HG03432 (cell line): ENCODE measurements around the gene CUL4A.
A peak's percentile ranks its signal among the peaks of the same experiment; 100 is the strongest.
"Not testable (repeated sequence)": the region's sequence is repeated elsewhere in the genome, so short reads cannot be mapped to it uniquely, and the experiment has no call there.

ENCODE experiments used
- ATAC-seq: cut with Tn5 transposase; IDR thresholded peaks from one replicate; pipeline ENCODE4 v1.9.1; 2021; ENCODE audit warnings: mild to moderate bottlenecking, moderate library complexity; ENCODE audit not compliant: unreplicated experiment

Gene CUL4A

DNA sequence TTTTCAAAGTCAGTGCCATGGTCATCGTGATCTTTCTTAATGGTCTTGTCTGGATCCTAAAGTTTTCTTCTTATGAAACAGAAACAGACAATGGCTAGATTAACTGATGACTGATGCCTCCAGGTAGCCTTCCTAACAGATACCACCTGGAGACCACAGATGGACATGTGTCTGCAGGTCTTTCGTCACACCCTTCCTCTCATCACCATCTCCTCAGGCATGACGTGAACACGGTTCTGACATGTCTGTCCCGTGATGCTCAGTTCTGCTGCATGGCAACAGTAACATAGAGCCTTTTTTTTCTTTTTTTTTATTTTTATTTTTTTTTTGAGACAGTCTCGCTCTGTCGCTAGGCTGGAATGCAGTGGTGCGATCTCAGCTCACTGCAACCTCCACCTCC lies 74.5 kb downstream of the CUL4A start:
- no peak for ATAC-seq

DNA sequence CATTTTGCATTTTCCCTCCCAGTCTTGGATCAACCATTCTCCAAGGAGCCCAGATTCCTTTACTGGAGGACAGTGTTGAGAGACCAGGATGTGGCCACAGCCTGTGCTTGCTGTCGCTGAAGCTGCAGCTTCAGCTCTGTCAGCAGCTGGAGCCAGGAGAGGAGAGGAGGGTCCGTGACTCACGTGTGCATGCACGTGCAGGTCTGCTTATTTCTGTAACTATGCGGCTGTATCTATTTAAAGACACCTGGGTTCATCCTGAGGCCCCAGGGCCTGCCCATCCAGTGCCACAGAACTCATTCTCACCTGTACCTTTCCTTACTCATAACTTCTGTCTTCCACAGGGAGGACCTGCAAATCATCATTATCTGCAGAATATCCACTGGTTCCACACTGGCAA lies 79.5 kb downstream of the CUL4A start:
- ATAC-seq, result no peak

DNA sequence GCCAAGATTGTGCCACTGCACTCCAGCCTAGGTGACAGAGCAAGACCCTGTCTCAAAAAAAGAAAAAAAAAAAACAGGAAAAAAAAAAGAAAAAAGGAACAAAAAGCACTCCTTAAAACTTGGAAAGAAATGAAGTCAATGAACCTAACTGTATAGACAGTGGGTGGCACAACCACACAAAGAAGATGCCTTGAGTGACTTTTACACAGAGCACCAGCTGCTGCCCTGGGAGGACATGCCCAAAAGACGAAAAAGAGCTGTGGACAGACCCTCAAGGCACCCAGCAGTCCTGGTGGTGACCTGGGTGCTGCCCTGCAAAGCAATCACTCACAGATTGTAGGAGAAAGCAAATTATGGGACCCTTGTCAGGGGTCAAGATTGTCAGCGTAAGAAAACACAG lies 81.7 kb downstream of the CUL4A start:
- no peak for ATAC-seq

DNA sequence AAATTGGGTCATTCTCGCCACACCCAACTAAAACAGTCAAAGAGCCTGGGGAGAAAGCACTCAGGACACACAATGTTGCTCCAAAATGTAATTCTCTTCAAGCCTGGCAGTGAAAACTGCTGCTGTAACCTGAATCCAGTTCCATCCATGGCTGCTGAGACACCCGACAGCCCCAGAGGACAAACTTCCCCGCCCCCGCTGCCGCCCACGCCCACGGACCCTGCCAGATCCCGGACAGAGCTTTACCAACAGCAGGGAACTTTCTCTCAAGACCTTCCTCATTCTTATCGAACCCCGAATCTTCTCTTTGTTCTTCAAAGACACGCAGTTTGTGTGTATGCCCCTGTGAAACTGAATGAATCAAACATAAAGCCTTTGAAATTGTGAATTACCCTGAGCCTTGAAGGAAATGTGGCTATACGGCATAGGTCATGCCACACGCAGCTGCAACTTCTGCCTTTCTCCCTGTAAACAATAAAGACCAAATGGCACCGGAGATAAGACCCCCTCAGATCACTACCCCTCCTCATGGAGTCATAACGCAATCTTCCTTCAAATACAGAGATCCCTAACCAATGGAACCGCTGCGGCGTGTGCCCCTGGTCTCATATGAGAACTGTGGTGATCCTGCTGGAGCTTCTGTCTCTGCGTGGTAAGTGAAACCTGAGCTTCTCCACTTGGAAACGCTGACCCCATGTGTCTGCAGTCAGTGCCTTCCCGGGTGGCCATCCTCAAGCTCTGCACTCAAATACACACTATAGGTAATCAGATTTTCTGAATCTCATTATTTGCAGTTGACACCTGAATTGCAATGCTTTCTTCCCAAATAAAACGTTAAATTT lies 82.8 kb downstream of the CUL4A start:
- no peak for ATAC-seq

DNA sequence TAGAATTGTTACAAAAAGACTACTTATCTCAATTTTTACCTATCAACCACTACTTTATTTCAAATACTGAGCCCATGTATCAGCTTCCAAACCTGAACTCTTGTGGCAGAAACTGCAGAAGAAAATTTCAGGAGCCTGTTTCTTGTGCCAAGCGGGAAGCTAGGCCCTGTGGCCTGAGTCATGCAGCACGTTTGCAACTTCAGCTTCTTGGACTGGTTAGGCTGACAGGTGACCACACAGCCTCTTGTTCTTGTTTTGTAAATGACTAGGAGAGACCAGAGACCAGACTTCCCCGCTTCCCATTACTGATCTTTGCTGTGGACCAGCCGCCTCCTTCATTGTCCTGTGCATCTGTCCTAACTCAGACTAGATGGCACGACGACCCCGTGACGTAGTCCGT lies 84.3 kb downstream of the CUL4A start:
- ATAC-seq, result no peak

DNA sequence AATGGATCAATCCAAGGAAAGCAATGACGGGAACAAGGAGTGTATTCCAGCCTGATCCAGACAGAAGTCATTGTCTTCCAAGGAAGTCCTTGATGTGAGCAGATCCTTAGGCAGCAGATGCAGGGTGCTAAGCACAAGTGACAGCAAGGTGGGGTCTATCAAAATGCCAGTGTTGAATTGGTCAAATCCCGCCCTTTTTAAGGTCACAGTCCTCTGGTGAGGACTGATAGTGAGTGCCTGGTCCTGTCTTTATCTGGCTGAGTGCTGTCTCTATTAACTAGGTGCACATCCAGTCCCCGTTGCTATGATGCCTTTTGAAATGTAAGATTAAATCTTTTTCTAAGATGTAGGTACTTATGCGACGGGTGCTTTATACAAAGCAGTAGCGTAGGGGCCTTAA lies 86.4 kb downstream of the CUL4A start:
- ATAC-seq, result no peak

DNA sequence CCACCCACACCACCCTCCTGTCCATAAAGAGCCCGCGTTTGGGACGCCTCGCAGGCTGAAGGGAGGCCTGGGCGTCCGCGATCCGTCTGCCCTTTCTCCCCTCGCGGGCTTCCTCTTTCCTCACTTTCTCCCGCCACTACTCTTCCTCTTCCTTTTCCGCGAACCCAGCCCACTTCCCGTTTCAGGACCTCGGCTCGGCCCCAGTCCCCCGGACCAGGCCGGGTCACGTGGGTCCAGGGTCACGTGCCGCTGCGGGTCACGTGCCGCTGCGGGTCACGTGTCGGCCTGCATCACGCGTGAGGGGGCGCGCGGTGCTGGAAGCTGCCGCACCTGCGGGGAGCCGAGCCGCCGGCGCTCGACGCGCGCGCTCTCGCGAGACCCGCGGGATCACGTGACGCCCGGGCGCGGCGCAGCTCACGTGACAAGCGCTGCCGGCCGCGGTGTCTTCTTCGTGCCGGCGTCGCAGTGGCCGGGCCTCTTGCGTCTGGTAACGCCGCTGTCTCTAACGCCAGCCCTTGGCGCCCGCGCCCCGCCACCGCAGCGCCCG lies 87.5 kb downstream of the CUL4A start, which contains the start of gene LAMP1:
Gene LAMP1 (plus strand): TSS at position 417 of the 547 bp plus-strand sequence. CDS start 196 bp downstream, outside the sequence.
- ATAC-seq, result peak; percentile 80

DNA sequence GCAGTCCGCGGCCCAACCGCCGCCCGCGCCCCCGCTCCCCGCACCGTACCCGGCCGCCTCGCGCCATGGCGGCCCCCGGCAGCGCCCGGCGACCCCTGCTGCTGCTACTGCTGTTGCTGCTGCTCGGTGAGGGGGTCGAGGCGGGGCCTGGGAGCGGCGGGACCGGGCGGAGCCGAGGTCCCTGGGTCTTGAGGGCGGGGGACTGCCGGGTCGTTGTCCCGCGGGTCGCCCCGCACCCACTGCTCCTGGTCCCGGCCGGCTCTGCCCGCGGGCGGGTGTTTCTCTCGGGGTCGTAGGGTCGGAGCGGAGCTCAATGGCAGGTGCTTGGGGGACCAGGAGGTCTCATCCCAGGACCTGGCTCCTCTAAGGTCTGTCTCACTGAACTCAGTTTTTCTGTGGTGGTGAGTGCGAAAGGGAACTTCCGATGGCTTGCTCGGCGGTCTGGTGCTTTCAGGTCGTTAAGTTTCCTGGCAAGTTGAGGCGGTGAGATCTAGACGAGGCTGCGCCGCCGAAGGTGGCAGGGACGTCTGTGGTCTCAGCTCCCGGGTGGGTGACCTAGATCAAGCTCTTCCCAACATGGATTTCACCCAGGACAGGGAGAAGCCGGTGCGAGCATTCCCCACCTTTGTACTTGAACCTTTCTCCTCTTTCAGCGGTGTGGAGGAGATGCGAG lies 88.1 kb downstream of the CUL4A start:
- peak; percentile 34 for ATAC-seq

DNA sequence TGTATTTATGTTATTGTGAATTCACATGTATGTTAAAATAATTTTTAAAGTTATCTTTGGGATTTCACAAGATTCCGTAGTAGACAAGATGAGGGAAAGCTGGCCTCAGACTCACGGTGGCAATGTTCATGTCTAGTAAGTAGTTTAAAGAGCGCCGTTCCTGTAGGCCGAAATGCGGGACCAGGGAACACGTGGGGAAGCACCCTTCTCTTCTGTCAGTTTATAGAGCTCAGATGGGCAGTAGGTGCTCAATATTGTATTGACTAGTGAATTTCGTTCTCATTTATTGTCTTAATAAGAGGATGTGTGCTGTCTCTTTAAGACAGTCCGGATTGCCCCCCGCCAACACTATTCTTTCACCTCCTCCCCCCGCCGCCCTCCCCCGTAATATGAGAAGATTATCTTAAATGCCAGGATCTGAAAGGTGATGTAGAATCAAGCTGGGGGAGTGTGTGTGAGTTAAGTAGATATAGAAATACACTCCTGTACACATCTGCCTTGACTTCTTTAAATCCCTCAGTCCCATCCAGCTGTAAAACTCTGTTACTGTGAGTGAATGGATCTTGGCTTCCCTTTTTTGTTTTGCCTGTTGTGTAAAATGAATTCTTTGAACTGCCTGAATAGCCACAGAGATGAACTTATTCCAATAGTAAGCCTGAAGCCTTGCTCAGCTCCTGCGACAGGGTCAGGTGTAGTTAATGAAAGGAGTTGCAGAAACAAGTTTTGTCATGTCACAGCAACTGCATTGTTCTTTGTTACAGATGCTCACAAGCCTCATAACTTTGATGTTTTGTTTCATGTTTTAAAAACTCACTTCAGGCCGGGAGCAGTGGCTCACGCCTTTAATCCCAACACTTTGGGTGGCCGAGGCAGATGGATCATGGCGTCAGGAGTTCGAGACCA lies 88.9 kb downstream of the CUL4A start:
- ATAC-seq, result no peak

DNA sequence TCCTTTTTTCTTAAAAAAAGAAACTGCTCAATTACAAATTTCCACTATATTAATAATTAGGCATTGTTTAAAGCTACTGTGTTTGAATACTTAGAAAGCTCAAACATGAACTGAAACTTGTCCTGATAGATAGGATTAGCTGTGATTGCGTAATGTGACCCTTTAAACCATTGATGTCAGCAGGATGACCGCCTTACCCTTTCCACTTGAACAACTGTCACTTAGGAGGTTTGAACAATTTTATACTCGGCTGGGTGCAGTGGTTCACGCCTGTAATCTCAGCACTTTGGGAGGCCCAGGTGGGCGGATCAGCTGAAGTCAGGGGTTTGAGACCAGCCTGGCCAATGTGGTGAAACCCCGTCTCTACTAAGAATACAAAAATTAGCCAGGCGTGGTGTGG lies 90.5 kb downstream of the CUL4A start:
- no peak for ATAC-seq

DNA sequence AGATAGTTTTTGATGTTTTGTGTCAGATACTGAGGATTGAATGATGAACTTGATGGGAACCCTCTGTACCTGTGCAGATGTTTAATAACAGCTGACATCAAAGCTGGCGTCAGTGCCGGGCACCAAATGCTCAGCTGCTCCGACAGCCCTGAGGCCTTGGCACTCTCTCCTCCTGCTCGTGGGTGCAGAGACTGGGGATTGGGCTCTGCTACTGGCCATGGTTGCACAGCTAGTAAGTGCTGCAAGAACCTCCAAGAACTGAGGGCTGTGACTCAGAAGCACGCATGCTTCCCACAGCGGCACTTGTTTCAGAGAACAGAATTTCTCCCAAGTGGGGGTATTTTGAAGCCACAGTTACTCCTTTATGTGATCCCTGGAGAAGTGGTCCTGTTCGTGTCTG lies 93.6 kb downstream of the CUL4A start:
- no peak for ATAC-seq

DNA sequence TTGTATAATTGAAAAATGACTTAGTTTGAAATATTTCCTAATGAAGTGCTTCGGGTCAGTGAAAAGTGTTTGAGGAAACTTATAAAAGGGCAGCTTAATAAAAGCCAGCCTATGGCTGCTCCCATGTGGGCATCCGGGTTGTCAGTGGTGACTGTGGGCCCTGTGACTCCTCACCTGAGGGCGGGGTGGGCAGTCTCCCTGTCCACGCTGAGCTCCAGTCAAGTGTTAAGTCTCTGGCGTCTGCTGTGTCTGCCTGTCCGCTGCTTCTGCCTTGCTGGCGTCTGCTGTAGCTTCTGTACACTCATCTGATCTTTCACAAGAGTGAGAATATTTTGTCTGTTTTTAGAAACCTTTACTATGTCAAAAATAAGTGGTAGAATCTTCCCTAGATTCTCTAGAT lies 94.7 kb downstream of the CUL4A start:
- ATAC-seq, result no peak

DNA sequence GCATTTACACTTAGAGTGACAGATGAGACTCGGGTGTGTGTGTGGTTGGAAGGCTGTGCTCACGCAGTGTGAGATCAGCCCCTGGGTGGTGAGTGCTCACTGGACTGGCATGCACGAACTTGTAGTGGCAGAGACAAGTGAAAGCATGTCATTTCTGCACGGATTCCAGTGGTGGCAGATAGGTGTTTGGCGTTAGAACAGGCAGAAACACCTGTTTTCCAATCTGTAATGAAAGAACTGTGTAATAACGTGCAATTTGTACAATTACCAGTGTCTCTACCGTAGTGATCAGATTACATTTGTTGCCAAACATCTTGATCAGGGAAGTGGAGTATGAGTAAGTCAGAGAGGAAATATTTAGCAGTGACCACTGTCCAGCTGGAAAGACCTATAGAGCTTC lies 95.8 kb downstream of the CUL4A start:
- ATAC-seq, result no peak

DNA sequence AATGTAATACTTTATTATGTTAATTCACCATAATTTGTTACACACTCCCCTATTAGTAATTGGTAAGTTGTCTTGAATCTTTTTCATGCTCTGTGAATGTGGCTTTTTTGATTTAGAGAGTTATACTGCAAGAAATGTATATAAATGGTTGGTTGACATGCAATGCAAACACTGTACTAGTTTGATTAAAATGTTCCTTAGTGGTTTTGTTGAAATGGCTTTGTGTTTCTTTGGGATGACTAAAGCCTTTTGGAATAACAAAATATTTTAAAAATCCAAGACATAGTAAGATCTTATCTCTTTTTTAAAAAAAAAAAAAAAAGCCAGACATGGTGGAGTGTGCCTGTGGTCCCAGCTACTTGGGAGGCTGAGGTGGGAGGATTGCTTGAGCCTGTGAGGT lies 98.1 kb downstream of the CUL4A start:
- no peak for ATAC-seq

DNA sequence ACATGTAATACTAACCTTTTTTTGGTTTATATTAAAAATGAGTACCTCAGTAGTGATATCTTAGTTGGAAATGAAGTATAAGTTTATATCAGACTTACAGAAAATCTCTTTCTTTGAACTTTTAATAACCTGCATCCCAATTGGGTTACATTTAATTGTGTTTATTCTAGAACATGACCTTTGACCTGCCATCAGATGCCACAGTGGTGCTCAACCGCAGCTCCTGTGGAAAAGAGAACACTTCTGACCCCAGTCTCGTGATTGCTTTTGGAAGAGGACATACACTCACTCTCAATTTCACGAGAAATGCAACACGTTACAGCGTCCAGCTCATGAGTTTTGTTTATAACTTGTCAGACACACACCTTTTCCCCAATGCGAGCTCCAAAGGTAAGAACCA lies 100.1 kb downstream of the CUL4A start:
- no peak for ATAC-seq

DNA sequence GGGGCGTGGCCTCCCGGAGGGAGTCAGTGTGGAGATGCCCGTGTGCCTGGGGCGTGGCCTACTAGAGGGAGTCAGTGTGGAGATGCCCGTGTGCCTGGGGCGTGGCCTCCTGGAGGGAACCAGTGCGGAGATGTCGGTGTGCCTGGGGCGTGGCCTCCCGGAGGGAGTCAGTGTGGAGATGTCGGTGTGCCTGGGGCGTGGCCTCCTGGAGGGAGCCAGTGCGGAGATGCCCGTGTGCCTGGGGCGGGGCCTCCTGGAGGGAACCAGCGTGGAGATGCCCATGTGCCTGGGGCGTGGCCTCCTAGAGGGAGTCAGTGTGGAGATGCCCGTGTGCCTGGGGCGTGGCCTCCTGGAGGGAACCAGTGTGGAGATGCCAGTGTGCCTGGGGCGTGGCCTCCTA lies 104.7 kb downstream of the CUL4A start:
- not testable (repeated sequence) for ATAC-seq

DNA sequence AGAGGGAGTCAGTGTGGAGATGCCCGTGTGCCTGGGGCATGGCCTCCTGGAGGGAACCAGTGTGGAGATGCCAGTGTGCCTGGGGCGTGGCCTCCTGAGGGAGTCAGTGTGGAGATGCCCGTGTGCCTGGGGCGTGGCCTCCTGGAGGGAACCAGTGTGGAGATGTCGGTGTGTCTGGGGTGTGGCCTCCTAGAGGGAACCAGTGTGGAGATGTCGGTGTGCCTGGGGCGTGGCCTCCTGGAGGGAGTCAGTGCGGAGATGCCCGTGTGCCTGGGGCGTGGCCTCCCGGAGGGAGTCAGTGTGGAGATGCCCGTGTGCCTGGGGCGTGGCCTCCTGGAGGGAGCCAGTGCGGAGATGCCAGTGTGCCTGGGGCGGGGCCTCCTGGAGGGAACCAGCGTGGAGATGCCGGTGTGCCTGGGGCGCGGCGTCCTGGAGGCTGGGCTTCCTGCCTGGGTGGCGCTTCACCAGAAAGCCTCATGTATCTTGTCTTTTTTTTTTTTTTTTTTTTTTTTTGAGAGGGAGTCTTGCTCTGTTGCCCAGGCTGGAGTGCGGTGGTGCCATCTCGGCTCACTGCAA lies 105.6 kb downstream of the CUL4A start:
- ATAC-seq, result not testable (repeated sequence)

DNA sequence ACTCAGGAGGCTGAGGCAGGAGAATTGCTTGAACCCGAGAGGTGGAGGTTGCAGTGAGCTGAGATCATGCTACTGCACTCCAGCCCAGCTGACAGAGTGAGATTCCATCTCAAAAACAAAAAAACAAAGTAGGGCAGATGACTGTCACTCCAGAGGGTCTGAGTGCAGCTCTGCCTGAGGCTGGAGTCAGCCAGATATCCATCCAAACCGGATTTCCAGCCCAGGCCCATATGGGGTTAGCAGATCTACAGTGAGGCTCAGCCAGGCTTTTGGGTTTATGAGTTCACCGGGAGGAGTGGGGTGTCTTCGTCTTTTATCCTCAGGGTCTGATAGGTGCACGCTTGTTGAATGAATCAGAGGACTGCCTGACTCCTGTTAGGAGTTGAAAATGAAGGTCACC lies 106.6 kb downstream of the CUL4A start:
- no peak for ATAC-seq
